ENCODE data around the gene FHAD1.

Gene FHAD1

GRCh38 chr1:15224974-15225373 is 22.0 kb upstream of the FHAD1 start:
- no peak for DNase-seq (ENCODE audit: low read depth)
- no peak overlapping the region for H3K4me3 ChIP-seq (replicated peaks; ENCODE audit: low read depth, low read length)
- TF ChIP-seq, protein P1, sequence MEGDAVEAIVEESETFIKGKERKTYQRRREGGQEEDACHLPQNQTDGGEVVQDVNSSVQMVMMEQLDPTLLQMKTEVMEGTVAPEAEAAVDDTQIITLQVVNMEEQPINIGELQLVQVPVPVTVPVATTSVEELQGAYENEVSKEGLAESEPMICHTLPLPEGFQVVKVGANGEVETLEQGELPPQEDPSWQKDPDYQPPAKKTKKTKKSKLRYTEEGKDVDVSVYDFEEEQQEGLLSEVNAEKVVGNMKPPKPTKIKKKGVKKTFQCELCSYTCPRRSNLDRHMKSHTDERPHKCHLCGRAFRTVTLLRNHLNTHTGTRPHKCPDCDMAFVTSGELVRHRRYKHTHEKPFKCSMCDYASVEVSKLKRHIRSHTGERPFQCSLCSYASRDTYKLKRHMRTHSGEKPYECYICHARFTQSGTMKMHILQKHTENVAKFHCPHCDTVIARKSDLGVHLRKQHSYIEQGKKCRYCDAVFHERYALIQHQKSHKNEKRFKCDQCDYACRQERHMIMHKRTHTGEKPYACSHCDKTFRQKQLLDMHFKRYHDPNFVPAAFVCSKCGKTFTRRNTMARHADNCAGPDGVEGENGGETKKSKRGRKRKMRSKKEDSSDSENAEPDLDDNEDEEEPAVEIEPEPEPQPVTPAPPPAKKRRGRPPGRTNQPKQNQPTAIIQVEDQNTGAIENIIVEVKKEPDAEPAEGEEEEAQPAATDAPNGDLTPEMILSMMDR (IDR thresholded peaks at IDR 0.05; ENCODE audit: low read length, missing control alignments), result no peak

DNA sequence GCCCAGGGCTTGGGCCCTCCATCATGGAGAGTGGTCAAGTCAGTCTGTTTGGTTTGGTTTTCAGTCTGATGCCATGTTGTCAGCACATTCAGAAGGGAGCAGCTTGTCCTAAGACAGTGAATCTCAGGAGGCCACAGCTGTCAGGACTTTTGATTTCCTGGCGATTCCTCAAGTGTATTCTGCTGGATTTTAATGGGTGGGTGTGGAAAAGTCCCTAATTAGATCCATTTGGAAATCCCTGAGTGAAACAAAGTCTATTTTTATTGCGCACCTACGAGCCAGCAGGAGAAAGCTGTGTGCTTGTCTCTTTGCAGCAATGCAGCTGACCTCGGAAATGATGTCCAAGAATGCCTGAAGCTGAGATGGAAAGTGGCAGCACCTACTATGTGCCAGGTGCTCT is 21.6 kb upstream of the FHAD1 start:
- H3K4me3 ChIP-seq (replicated peaks; ENCODE audit: low read depth, low read length), result no peak overlapping the region
- no peak for DNase-seq (ENCODE audit: low read depth)
- TF ChIP-seq, protein P1 (IDR thresholded peaks at IDR 0.05; ENCODE audit: low read length, missing control alignments), result no peak

GRCh38 chr1:15226388-15227255 is 20.4 kb upstream of the FHAD1 start:
- DNase-seq (ENCODE audit: low read depth), result no peak
- no peak overlapping the region for H3K4me3 ChIP-seq (replicated peaks; ENCODE audit: low read depth, low read length)
- TF ChIP-seq, protein P1 (IDR thresholded peaks at IDR 0.05; ENCODE audit: low read length, missing control alignments), result no peak

DNA sequence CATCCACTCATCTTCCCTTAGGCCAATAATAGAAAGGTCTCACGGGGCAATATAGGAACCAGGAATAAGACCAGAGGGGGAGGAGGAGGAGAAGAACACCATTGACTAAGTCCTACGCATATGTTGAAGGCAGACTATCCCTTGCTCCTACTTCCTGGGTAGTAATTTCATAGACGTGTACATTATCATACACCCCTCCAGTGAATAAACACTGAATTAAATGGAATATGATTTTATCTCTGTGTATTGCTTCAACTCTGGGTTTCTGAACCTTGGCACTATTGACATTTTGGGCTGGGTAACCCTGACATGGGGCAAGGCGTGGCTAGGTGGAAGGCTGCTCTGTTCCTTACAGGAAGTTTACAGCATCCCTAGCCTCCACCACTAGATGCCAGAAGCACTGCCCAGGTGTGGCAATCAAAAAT is 17.3 kb upstream of the FHAD1 start:
- no peak overlapping the region for H3K4me3 ChIP-seq (replicated peaks; ENCODE audit: low read depth, low read length)
- TF ChIP-seq, protein P1 (IDR thresholded peaks at IDR 0.05; ENCODE audit: low read length, missing control alignments), result no peak
- no peak for DNase-seq (ENCODE audit: low read depth)

DNA sequence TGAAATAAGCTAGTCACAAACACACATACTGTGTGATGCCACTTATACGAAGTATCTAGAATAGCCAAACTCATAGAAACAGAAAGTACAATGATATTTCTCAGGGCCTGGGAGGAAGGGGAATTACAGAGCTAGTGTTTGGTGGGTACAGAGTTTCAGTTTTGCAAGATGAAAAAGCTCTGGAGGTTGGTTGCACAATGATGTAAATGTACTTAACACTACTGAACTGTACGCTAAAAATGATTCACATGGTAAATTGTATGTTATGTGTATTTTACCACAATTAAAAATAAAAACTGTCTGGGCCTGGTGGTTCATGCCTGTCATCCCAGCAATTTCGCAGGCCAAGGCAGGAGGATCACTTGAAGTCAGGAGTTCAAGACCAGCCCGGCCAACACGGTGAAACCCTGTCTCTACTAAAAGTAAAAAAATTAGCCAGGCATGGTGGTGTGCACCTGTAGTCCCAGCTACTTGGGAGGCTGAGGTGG is 15.3 kb upstream of the FHAD1 start:
- DNase-seq (ENCODE audit: low read depth), result no peak
- TF ChIP-seq, protein P1 (IDR thresholded peaks at IDR 0.05; ENCODE audit: low read length, missing control alignments), result no peak
- H3K4me3 ChIP-seq (replicated peaks; ENCODE audit: low read depth, low read length), result no peak overlapping the region

DNA sequence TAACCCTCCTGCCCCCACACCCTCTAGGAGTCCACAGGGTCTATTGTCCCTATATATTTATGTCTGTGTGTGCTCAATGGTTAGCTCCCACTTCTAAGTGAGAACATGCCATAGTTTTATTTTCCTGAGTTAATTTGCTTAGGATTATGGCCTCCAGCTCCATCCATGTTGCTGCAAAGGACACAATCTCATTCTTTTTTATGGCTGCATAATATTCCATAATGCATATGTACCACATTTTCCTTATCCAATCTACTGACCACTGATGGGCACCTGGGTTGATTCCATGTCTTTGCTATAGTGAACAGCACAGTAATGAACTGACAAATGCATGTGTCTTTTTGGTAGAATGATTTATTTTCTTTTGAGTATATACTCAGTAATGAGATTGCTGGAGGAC is 13.3 kb upstream of the FHAD1 start:
- TF ChIP-seq, protein P1 (IDR thresholded peaks at IDR 0.05; ENCODE audit: low read length, missing control alignments), result no peak
- H3K4me3 ChIP-seq (replicated peaks; ENCODE audit: low read depth, low read length), result no peak overlapping the region
- DNase-seq (ENCODE audit: low read depth), result no peak
